Loucy (cell line): ENCODE data around the gene MAP3K15.

ENCODE experiments used
- H2AFZ ChIP-seq: fragments of 200-600 bp; sonication (generic); 2 replicates; pipeline ENCODE4 v1.6.0; 2016; ENCODE audit warnings: antibody characterized with exemption, mild to moderate bottlenecking, low read length, moderate library complexity
- H3F3A ChIP-seq: fragments of 200-600 bp; 2 replicates; pipeline ENCODE4 v1.6.0; 2016; ENCODE audit warnings: antibody characterized with exemption, low read depth, mild to moderate bottlenecking
- H3K27me3 ChIP-seq: fragments of 200-600 bp; sonication (generic); 2 replicates; pipeline ENCODE4 v1.6.1; 2014; ENCODE audit warnings: low read length, mild to moderate bottlenecking; ENCODE audit not compliant: insufficient read depth, poor library complexity, severe bottlenecking
- H3K36me3 ChIP-seq: fragments of 200-600 bp; sonication (generic); 2 replicates; pipeline ENCODE4 v1.6.1; 2016; ENCODE audit warnings: low read length; ENCODE audit not compliant: insufficient read depth
- H3K4me1 ChIP-seq: fragments of 200-600 bp; sonication (generic); 2 replicates; pipeline ENCODE4 v1.5.1; 2014; ENCODE audit warnings: low read length, mild to moderate bottlenecking; ENCODE audit not compliant: insufficient read depth, poor library complexity, severe bottlenecking
- H3K4me2 ChIP-seq: fragments of 200-600 bp; sonication (generic); 2 replicates; pipeline ENCODE4 v1.6.0; 2014; ENCODE audit warnings: antibody characterized with exemption, low read length, low read depth, mild to moderate bottlenecking; ENCODE audit not compliant: poor library complexity, severe bottlenecking
- H3K4me3 ChIP-seq: fragments of 200-600 bp; sonication (generic); 2 replicates; pipeline ENCODE4 v1.5.1; 2014; ENCODE audit warnings: low read length, mild to moderate bottlenecking, mixed read lengths; ENCODE audit not compliant: poor library complexity, severe bottlenecking
- H3K79me2 ChIP-seq: fragments of 200-600 bp; sonication (generic); 2 replicates; pipeline ENCODE4 v1.6.1; 2014; ENCODE audit warnings: low read length; ENCODE audit not compliant: insufficient read depth
- H3K9ac ChIP-seq: fragments of 200-600 bp; sonication (generic); 2 replicates; pipeline ENCODE4 v1.6.0; 2014; ENCODE audit warnings: mild to moderate bottlenecking, low read depth, low read length, moderate library complexity; ENCODE audit not compliant: poor library complexity, severe bottlenecking
- H3K9me2 ChIP-seq: fragments of 200-600 bp; sonication (generic); replicated peaks from 2 replicates; pipeline ENCODE4 v1.6.1; 2016; ENCODE audit warnings: low read depth, low read length, mixed read lengths
- H3K9me3 ChIP-seq: fragments of 200-600 bp; sonication (generic); 2 replicates; pipeline ENCODE4 v1.6.1; 2014; ENCODE audit warnings: mild to moderate bottlenecking, antibody characterized with exemption, low read length, low read depth; ENCODE audit not compliant: insufficient read depth
- H4K20me1 ChIP-seq: fragments of 200-600 bp; sonication (generic); 2 replicates; pipeline ENCODE4 v1.6.0; 2014; ENCODE audit warnings: antibody characterized with exemption, low read length, mild to moderate bottlenecking; ENCODE audit not compliant: insufficient read depth, poor library complexity, severe bottlenecking
- EZH2phosphoT487 ChIP-seq: fragments of 200-600 bp; IDR thresholded peaks from 2 replicates; pipeline ENCODE4 v1.6.1; 2018; ENCODE audit warnings: antibody characterized with exemption, mild to moderate bottlenecking, moderate library complexity, borderline replicate concordance
- TF ChIP-seq, protein P1 (sequence below): fragments of 200-600 bp; sonication (generic); conservative IDR thresholded peaks from 2 replicates; pipeline ENCODE4 v1.5.1; 2014; ENCODE audit warnings: mild to moderate bottlenecking, antibody characterized with exemption, low read length

Gene MAP3K15

DNA sequence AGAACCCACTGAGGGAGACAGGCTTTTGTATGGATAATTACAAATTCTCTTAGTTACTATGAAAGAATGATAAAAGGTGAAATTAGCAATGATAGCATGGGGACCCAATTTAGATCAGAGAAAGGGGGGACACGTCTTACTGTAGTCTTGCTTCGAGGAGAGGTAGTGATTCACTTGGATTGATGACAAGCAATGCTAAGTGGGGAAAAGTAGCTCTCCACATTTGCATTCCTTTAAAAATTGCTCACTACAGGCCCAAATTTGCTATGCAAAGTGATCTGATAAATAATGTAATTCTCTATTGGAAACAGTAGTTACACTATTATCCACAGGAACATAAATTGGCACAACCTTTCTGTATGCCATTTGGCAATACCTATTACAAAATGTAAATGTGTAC lies 42.5 kb upstream of the MAP3K15 start:
- H3K9me3 ChIP-seq = no peaks in the 10 kb centered on the region
- H3K9me2 ChIP-seq = no peaks in the 10 kb centered on the region
- no peaks in the 10 kb centered on the region for H3K36me3 ChIP-seq
- TF ChIP-seq, protein P1, sequence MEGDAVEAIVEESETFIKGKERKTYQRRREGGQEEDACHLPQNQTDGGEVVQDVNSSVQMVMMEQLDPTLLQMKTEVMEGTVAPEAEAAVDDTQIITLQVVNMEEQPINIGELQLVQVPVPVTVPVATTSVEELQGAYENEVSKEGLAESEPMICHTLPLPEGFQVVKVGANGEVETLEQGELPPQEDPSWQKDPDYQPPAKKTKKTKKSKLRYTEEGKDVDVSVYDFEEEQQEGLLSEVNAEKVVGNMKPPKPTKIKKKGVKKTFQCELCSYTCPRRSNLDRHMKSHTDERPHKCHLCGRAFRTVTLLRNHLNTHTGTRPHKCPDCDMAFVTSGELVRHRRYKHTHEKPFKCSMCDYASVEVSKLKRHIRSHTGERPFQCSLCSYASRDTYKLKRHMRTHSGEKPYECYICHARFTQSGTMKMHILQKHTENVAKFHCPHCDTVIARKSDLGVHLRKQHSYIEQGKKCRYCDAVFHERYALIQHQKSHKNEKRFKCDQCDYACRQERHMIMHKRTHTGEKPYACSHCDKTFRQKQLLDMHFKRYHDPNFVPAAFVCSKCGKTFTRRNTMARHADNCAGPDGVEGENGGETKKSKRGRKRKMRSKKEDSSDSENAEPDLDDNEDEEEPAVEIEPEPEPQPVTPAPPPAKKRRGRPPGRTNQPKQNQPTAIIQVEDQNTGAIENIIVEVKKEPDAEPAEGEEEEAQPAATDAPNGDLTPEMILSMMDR = no peak
- TF ChIP-seq EZH2phosphoT487 = no peak
- no peak overlapping the region for H3K4me2 ChIP-seq
- H3K79me2 ChIP-seq = no peaks in the 10 kb centered on the region
- H3K9ac ChIP-seq = no peak overlapping the region
- H3F3A ChIP-seq = no peaks in the 10 kb centered on the region
- H3K27me3 ChIP-seq = no peaks in the 10 kb centered on the region
- no peaks in the 10 kb centered on the region for H3K4me1 ChIP-seq
- H2AFZ ChIP-seq = no peak overlapping the region
- H3K4me3 ChIP-seq = no peak overlapping the region
- no peaks in the 10 kb centered on the region for H4K20me1 ChIP-seq

DNA sequence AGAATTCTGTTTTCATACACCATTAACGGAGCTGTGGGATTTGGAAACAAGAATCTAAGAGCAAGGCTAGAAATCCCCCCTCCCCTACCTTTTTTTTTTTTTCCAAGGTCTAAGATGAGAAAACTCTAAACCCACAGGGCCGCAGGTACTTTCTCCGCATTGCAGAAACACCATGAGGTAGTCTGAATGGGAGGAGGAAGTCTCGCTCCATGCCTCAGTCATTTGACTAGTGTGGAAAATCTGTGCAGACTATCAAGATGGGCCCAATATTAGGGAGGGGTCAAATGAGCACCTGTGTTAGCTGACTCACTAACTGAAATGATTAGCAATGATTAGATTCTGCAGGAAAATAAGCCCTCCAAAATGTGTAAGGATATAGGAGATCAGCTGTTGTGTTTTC lies 40.9 kb upstream of the MAP3K15 start:
- no peaks in the 10 kb centered on the region for H3F3A ChIP-seq
- TF ChIP-seq, protein P1 = no peak
- TF ChIP-seq EZH2phosphoT487 = no peak

DNA sequence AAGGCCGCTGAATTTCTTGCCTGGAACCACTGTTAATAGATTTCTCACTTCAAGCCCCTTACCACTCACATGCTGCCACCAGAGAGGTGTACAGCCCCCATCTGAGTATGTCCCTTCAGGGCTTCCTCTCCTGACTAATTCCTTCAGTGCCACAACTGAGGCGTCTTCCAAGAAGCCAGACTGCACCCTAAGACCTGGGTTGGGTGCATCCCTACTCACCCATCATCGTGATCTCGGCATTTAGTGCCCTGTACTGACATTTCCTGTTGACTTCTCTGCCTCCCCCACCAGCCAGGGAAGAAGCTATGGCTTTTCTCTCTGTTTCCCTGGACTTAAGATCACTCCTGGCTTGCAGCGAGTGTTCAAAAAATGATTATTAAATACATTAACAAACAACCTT lies 40.4 kb upstream of the MAP3K15 start:
- H3K36me3 ChIP-seq = no peaks in the 10 kb centered on the region
- no peaks in the 10 kb centered on the region for H3K9me2 ChIP-seq
- no peaks in the 10 kb centered on the region for H3K79me2 ChIP-seq
- H3K9me3 ChIP-seq = no peaks in the 10 kb centered on the region
- no peaks in the 10 kb centered on the region for H4K20me1 ChIP-seq
- no peak overlapping the region for H3K4me2 ChIP-seq
- H3K4me3 ChIP-seq = no peak overlapping the region
- TF ChIP-seq, protein P1 = no peak
- TF ChIP-seq EZH2phosphoT487 = no peak
- no peaks in the 10 kb centered on the region for H3K4me1 ChIP-seq
- H3K27me3 ChIP-seq = no peaks in the 10 kb centered on the region
- no peaks in the 10 kb centered on the region for H3F3A ChIP-seq
- H2AFZ ChIP-seq = no peak overlapping the region
- H3K9ac ChIP-seq = no peak overlapping the region

More for the DNA sequence above, 40.9 kb upstream of the MAP3K15 start:
- Histone ChIP-seq H3K9ac (no peak overlapping the region), H3K4me1 (no peaks in the 10 kb centered on the region), H4K20me1 (no peaks in the 10 kb centered on the region), H3K9me2 (no peaks in the 10 kb centered on the region), H3K36me3 (no peaks in the 10 kb centered on the region), H2AFZ (no peak overlapping the region), H3K9me3 (no peaks in the 10 kb centered on the region), H3K27me3 (no peaks in the 10 kb centered on the region), H3K4me2 (no peak overlapping the region), H3K79me2 (no peaks in the 10 kb centered on the region), H3K4me3 (no peak overlapping the region)
